Measurements from ENCODE around the gene EFHD1.

Gene EFHD1

DNA sequence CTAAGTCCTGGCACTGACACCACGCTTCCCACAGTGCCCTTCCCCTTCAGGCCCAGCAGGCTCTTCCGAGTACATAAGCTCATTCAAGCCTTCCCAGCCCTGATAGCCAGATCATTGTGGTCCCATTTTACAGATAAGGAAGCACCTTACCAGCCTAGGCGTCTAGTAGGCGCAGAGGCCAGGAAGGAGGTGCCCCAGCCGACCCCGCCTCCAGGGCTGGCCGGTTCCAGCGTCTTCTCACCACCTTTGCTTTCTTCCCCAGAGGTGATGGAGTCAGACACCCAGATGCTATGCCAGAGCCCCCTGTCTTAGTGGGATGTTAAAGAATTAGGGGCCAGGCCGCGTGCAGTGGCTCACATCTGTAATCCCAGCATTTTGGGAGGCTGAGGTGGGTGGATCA, 28.9 kb upstream of the EFHD1 start:
- H3K4me1 ChIP-seq (ENCODE audit: low read depth, poor library complexity, severe bottlenecking), result no peaks in the 10 kb centered on the region
- no peak overlapping the region for H3K9ac ChIP-seq
- H2AFZ ChIP-seq (ENCODE audit: low read depth), result no peak overlapping the region
- H4K20me1 ChIP-seq (ENCODE audit: insufficient read depth), result no peaks in the 10 kb centered on the region
- no peak overlapping the region for H3K4me2 ChIP-seq
- no peaks in the 10 kb centered on the region for H3K79me2 ChIP-seq (ENCODE audit: insufficient read depth, low read depth)
- no peaks in the 10 kb centered on the region for H3K27me3 ChIP-seq (ENCODE audit: insufficient read depth, low read depth)
- H3K4me3 ChIP-seq (IDR thresholded peaks at IDR 0.05; ENCODE audit: insufficient read depth, low read depth, low read length), result no peak overlapping the region
- TF ChIP-seq, protein P1, sequence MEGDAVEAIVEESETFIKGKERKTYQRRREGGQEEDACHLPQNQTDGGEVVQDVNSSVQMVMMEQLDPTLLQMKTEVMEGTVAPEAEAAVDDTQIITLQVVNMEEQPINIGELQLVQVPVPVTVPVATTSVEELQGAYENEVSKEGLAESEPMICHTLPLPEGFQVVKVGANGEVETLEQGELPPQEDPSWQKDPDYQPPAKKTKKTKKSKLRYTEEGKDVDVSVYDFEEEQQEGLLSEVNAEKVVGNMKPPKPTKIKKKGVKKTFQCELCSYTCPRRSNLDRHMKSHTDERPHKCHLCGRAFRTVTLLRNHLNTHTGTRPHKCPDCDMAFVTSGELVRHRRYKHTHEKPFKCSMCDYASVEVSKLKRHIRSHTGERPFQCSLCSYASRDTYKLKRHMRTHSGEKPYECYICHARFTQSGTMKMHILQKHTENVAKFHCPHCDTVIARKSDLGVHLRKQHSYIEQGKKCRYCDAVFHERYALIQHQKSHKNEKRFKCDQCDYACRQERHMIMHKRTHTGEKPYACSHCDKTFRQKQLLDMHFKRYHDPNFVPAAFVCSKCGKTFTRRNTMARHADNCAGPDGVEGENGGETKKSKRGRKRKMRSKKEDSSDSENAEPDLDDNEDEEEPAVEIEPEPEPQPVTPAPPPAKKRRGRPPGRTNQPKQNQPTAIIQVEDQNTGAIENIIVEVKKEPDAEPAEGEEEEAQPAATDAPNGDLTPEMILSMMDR (conservative IDR thresholded peaks at IDR 0.05; ENCODE audit: low read depth, low read length), result no peak
- H3K36me3 ChIP-seq (ENCODE audit: insufficient read depth), result no peaks in the 10 kb centered on the region
- H3K27ac ChIP-seq, result no peak overlapping the region

DNA sequence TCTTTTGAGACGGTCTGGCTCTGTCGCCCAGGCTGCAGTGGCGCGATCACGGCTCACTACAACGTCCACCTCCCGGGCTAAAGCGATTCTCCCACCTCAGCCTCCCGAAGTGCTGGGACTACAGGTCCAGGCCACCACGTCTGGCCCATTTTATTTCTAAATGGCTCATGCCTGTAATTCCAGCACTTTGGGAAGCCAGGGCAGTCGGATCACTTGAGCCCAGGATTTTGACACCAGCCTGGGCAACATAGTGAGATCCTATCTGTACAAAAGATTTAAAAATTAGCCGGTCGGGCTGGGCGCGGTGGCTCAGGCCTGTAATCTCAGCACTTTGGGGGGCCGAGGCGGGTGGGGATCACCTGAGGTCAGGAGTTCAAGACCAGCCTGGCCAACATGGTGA, 26.4 kb upstream of the EFHD1 start:
- Histone ChIP-seq H3K4me3 (IDR thresholded peaks at IDR 0.05; ENCODE audit: insufficient read depth, low read depth, low read length) (no peak overlapping the region), H3K4me2 (no peak overlapping the region), H2AFZ (ENCODE audit: low read depth) (no peak overlapping the region), H3K27ac (no peak overlapping the region), H3K9ac (no peak overlapping the region), H3K27me3 (ENCODE audit: insufficient read depth, low read depth) (no peaks in the 10 kb centered on the region), H3K79me2 (ENCODE audit: insufficient read depth, low read depth) (no peaks in the 10 kb centered on the region), H3K36me3 (ENCODE audit: insufficient read depth) (no peaks in the 10 kb centered on the region), H4K20me1 (ENCODE audit: insufficient read depth) (no peaks in the 10 kb centered on the region), H3K4me1 (ENCODE audit: low read depth, poor library complexity, severe bottlenecking) (no peaks in the 10 kb centered on the region)
- TF ChIP-seq, protein P1 (conservative IDR thresholded peaks at IDR 0.05; ENCODE audit: low read depth, low read length), result no peak

DNA sequence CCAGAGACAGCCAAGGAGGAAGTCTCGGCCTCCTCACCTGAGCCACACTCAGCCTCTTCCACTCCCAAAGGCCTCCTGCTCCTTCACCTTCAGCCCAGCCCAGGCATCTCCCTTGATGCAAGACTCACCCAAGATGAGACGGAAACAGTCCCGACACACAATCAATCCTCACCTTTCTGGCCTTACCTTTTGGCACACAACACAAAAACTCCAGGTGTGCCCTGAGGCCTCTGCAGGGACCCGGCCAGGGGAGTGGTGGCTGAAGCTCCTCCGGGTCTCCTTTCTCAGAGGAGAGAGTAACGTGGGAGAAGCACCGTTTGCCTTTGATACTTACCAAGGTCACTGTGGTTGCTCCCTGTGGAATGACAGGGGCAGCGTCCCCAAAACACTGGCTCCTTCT, 23.8 kb upstream of the EFHD1 start:
- Histone ChIP-seq H3K36me3 (ENCODE audit: insufficient read depth) (no peaks in the 10 kb centered on the region), H3K9ac (no peak overlapping the region), H3K27ac (no peak overlapping the region), H3K4me2 (no peak overlapping the region), H3K27me3 (ENCODE audit: insufficient read depth, low read depth) (no peaks in the 10 kb centered on the region), H3K4me3 (IDR thresholded peaks at IDR 0.05; ENCODE audit: insufficient read depth, low read depth, low read length) (no peak overlapping the region), H4K20me1 (ENCODE audit: insufficient read depth) (no peaks in the 10 kb centered on the region), H2AFZ (ENCODE audit: low read depth) (no peak overlapping the region), H3K4me1 (ENCODE audit: low read depth, poor library complexity, severe bottlenecking) (no peaks in the 10 kb centered on the region), H3K79me2 (ENCODE audit: insufficient read depth, low read depth) (no peaks in the 10 kb centered on the region)
- TF ChIP-seq, protein P1 (conservative IDR thresholded peaks at IDR 0.05; ENCODE audit: low read depth, low read length), result no peak

DNA sequence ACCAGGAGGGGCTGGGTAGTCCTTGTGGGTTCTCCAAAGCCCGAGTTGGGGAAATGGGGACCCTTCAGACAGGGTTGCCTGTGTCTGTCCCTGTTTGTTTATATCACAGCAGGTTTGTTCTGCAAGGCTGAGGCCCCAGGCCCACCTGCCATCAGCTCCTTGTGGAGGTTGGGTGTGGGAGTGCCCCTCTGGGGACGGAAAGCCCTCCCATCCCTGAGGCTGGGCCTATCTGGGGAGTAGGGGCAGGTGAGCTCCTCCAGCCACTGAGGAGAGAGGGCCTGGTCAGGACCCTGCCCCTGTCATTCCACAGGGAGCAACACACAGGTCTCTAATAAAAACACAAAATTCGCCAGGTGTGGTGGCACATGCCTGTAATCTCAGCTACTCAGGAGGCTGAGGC, 23.3 kb upstream of the EFHD1 start:
- Histone ChIP-seq H3K4me2 (no peak overlapping the region), H3K4me1 (ENCODE audit: low read depth, poor library complexity, severe bottlenecking) (no peaks in the 10 kb centered on the region), H3K36me3 (ENCODE audit: insufficient read depth) (no peaks in the 10 kb centered on the region), H3K4me3 (IDR thresholded peaks at IDR 0.05; ENCODE audit: insufficient read depth, low read depth, low read length) (no peak overlapping the region), H4K20me1 (ENCODE audit: insufficient read depth) (no peaks in the 10 kb centered on the region), H3K79me2 (ENCODE audit: insufficient read depth, low read depth) (no peaks in the 10 kb centered on the region), H2AFZ (ENCODE audit: low read depth) (no peak overlapping the region), H3K9ac (no peak overlapping the region), H3K27ac (no peak overlapping the region), H3K27me3 (ENCODE audit: insufficient read depth, low read depth) (no peaks in the 10 kb centered on the region)
- TF ChIP-seq, protein P1 (conservative IDR thresholded peaks at IDR 0.05; ENCODE audit: low read depth, low read length), result no peak

DNA sequence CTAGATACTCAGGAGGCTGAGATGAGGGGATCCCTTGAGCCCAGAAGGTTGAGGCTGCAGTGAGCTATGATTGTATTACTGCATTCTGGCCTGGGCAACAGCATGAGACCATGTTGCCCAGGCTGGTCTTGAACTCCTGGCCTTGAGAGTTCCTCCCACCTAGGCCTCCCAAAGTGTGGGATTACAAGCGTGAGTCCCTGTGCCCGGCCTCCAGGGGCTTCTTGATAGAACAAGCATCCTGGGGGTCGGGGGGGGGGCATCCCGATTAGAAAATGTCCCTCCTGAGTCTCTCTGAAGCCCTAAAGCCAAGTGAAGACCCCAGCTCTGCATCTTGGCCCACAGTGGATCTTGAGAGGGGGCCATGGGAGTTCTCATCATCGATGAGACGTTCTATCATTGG, 22.3 kb upstream of the EFHD1 start:
- TF ChIP-seq, protein P1 (conservative IDR thresholded peaks at IDR 0.05; ENCODE audit: low read depth, low read length), result no peak

More for the DNA sequence above, 22.3 kb upstream of the EFHD1 start:
- Histone ChIP-seq H3K36me3 (ENCODE audit: insufficient read depth) (no peaks in the 10 kb centered on the region), H3K4me2 (no peak overlapping the region), H3K9ac (no peak overlapping the region), H2AFZ (ENCODE audit: low read depth) (no peak overlapping the region), H3K27me3 (ENCODE audit: insufficient read depth, low read depth) (no peaks in the 10 kb centered on the region), H3K4me1 (ENCODE audit: low read depth, poor library complexity, severe bottlenecking) (no peaks in the 10 kb centered on the region), H3K79me2 (ENCODE audit: insufficient read depth, low read depth) (no peaks in the 10 kb centered on the region), H3K4me3 (IDR thresholded peaks at IDR 0.05; ENCODE audit: insufficient read depth, low read depth, low read length) (no peak overlapping the region), H3K27ac (no peak overlapping the region), H4K20me1 (ENCODE audit: insufficient read depth) (no peaks in the 10 kb centered on the region)
